ENCODE results near the gene ELL.

ELL gene

GRCh38 chr19:18536475-18536874, 14.6 kb upstream of the ELL start:
- no peak for TF ChIP-seq CTCF (IDR thresholded peaks at IDR 0.05; ENCODE audit: low read depth, low read length)
- no peak for DNase-seq
- Histone ChIP-seq H3K4me3 (ENCODE audit: low read depth, low read length) (no peak overlapping the region), H3K27me3 (ENCODE audit: insufficient read depth, low read depth, severe bottlenecking) (no peaks in the 10 kb centered on the region), H3K9me3 (ENCODE audit: severe bottlenecking) (no peaks in the 10 kb centered on the region), H3K36me3 (peaks cover 65% of the 10 kb centered on the region), H3K27ac (no peak overlapping the region)

GRCh38 chr19:18533058-18533457, 11.2 kb upstream of the ELL start:
- TF ChIP-seq CTCF (IDR thresholded peaks at IDR 0.05; ENCODE audit: low read depth, low read length), result no peak
- no peaks in the 10 kb centered on the region for H3K9me3 ChIP-seq (ENCODE audit: severe bottlenecking)
- DNase-seq, result no peak
- no peak overlapping the region for H3K27ac ChIP-seq
- H3K27me3 ChIP-seq (ENCODE audit: insufficient read depth, low read depth, severe bottlenecking), result no peaks in the 10 kb centered on the region
- no peak overlapping the region for H3K4me3 ChIP-seq (ENCODE audit: low read depth, low read length)
- H3K36me3 ChIP-seq, result peaks cover 43% of the 10 kb centered on the region

- H3K27ac ChIP-seq, result no peak overlapping the region
- no peaks in the 10 kb centered on the region for H3K27me3 ChIP-seq (ENCODE audit: insufficient read depth, low read depth, severe bottlenecking)
- peaks cover 38% of the 10 kb centered on the region for H3K36me3 ChIP-seq
- TF ChIP-seq CTCF (IDR thresholded peaks at IDR 0.05; ENCODE audit: low read depth, low read length), result no peak
- no peak for DNase-seq
- no peaks in the 10 kb centered on the region for H3K9me3 ChIP-seq (ENCODE audit: severe bottlenecking)
- no peak overlapping the region for H3K4me3 ChIP-seq (ENCODE audit: low read depth, low read length)
Observed at GRCh38 chr19:18532168-18532890, 10.5 kb upstream of the ELL start.

GRCh38 chr19:18531485-18531884, 9.6 kb upstream of the ELL start:
- no peaks in the 10 kb centered on the region for H3K27me3 ChIP-seq (ENCODE audit: insufficient read depth, low read depth, severe bottlenecking)
- no peaks in the 10 kb centered on the region for H3K9me3 ChIP-seq (ENCODE audit: severe bottlenecking)
- no peak for DNase-seq
- no peak for TF ChIP-seq CTCF (IDR thresholded peaks at IDR 0.05; ENCODE audit: low read depth, low read length)
- H3K36me3 ChIP-seq, result peaks cover 30% of the 10 kb centered on the region
- H3K27ac ChIP-seq, result no peak overlapping the region
- H3K4me3 ChIP-seq (ENCODE audit: low read depth, low read length), result no peak overlapping the region

- H3K36me3 ChIP-seq, result peaks cover 18% of the 10 kb centered on the region
- no peak overlapping the region for H3K27ac ChIP-seq
Observed at GRCh38 chr19:18529782-18530181, 7.9 kb upstream of the ELL start.

More at GRCh38 chr19:18529782-18530181, 7.9 kb upstream of the ELL start:
- no peaks in the 10 kb centered on the region for H3K27me3 ChIP-seq (ENCODE audit: insufficient read depth, low read depth, severe bottlenecking)
- peak; percentile 15 for DNase-seq
- no peak for TF ChIP-seq CTCF (IDR thresholded peaks at IDR 0.05; ENCODE audit: low read depth, low read length)
- H3K9me3 ChIP-seq (ENCODE audit: severe bottlenecking), result no peaks in the 10 kb centered on the region
- H3K4me3 ChIP-seq (ENCODE audit: low read depth, low read length), result no peak overlapping the region
